ENCODE measurements around the gene EDRF1. TPM values are rescaled to one million over a fixed set of nuclear protein-coding genes. Genes with fewer than 3 reads are reported as not detected.

Gene EDRF1
- total RNA-seq, 1 donor = 25.0 TPM

DNA sequence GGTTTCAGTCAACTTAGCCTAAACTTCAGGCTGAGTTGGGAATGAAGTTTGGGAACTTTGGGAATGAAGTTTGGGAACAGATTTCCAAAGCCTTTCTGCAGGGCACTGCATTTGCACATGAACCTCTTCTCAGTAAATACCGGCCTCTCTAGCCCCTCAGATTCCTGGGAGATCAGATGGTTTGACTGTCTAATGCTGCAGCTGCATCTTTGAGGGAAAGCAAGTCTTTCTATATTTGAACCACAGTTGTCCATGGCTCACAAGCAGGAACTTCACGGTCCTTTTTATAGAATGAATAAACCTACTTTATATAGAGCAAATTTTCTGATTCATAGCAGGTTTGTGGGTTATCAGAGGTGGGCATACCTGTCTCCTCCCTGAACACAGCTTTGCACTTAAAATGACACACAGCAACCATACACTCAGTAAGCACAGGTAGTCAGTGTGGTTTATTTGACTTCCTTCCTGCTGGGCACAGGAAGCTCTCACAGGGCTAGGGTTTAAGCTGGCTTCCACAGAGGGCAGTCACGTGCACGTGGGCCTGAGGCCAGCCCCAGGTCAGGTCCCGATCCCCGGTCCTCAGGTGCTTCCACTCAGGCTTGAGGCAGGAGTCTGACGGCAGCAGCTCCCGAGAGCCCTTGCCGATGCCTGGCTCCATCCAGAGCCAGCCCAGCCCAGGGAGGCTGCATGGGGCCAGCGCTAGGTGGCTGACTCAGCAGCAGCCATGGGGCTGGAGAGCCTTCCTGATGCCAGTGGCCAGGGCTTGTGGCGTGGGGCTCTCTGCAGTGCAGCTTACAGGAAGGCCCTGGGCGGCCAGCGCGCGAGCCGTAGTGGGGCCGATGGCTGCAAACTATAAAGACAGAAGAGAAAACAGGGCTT is 68.9 kb downstream of the EDRF1 start:
- Histone ChIP-seq H4K20me1 (ENCODE audit: insufficient read depth, low read length) (no peaks in the 10 kb centered on the region), H2AFZ (ENCODE audit: low read length) (no peak overlapping the region), H3K27me3 (ENCODE audit: insufficient read depth, low read length) (no peaks in the 10 kb centered on the region), H3K9me3 (ENCODE audit: low read depth, low read length) (no peaks in the 10 kb centered on the region), H3K4me1 (ENCODE audit: insufficient read depth, low read length) (no peaks in the 10 kb centered on the region), H3K36me3 (ENCODE audit: insufficient read depth, low read length) (peaks cover 19% of the 10 kb centered on the region), H3K79me2 (ENCODE audit: insufficient read depth, low read length) (no peaks in the 10 kb centered on the region), H3K27ac (ENCODE audit: low read depth, low read length) (no peak overlapping the region), H3K4me3 (ENCODE audit: insufficient read depth, low read length) (no peak overlapping the region), H3K4me2 (ENCODE audit: insufficient read depth, low read length) (no peak overlapping the region)
- TF ChIP-seq, protein P1, sequence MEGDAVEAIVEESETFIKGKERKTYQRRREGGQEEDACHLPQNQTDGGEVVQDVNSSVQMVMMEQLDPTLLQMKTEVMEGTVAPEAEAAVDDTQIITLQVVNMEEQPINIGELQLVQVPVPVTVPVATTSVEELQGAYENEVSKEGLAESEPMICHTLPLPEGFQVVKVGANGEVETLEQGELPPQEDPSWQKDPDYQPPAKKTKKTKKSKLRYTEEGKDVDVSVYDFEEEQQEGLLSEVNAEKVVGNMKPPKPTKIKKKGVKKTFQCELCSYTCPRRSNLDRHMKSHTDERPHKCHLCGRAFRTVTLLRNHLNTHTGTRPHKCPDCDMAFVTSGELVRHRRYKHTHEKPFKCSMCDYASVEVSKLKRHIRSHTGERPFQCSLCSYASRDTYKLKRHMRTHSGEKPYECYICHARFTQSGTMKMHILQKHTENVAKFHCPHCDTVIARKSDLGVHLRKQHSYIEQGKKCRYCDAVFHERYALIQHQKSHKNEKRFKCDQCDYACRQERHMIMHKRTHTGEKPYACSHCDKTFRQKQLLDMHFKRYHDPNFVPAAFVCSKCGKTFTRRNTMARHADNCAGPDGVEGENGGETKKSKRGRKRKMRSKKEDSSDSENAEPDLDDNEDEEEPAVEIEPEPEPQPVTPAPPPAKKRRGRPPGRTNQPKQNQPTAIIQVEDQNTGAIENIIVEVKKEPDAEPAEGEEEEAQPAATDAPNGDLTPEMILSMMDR (IDR thresholded peaks at IDR 0.05; ENCODE audit: extremely low read depth, low read depth, low read length) = no peak
- no peak for DNase-seq (ENCODE audit: insufficient read length, low spot score, missing footprints)

DNA sequence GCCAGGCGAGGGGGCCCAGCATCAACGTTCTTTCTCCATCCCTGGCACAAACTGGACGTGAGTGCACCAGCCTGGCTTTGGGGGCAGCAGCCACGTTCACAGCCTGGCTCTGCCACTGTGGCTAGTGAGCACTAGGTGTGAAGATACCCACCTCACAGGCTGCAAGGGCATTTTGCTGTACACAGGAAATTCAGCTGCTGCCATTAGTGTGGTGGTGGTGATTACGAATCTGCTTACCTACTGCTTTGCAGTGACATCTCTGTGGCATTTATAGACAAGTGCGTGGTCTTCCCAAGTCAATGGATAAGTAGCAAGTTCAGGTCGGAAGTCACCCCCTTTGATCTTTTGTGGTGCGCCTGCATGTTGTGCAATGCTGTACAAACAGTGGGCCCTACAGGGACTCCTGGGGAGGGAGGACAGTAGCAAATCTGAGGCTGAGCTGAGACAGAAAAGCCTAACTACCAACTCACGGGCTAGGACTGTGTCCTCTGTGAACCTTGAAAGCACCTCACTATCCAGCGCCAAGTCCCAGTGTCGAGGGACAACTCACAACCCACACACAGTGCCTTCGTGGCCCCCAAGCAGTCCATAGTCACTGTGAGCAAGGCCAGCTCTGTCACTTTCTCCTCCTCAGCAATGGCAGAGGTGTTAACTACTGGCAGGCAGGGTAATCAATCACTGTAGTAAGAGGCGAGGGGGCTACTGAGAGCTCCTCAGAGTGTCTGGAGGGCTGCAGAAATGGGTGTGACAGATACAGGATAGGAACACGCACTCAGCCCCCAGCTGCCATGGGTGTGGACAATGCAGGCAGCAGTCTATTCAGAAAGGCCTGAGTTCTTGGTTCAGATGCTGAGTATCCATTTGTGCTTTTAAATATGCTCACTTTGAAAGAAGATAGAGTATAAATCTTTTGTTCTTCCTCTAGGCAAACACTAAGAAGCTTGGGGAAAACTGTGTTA is 73.1 kb downstream of the EDRF1 start:
- no peak overlapping the region for H3K4me3 ChIP-seq (ENCODE audit: insufficient read depth, low read length)
- no peak overlapping the region for H3K27ac ChIP-seq (ENCODE audit: low read depth, low read length)
- no peaks in the 10 kb centered on the region for H4K20me1 ChIP-seq (ENCODE audit: insufficient read depth, low read length)
- DNase-seq (ENCODE audit: insufficient read length, low spot score, missing footprints) = no peak
- H3K4me2 ChIP-seq (ENCODE audit: insufficient read depth, low read length) = no peak overlapping the region
- peaks cover 39% of the 10 kb centered on the region for H3K36me3 ChIP-seq (ENCODE audit: insufficient read depth, low read length)
- TF ChIP-seq, protein P1 (IDR thresholded peaks at IDR 0.05; ENCODE audit: extremely low read depth, low read depth, low read length) = no peak
- no peaks in the 10 kb centered on the region for H3K27me3 ChIP-seq (ENCODE audit: insufficient read depth, low read length)
- no peaks in the 10 kb centered on the region for H3K4me1 ChIP-seq (ENCODE audit: insufficient read depth, low read length)
- H3K9me3 ChIP-seq (ENCODE audit: low read depth, low read length) = no peaks in the 10 kb centered on the region
- H2AFZ ChIP-seq (ENCODE audit: low read length) = no peak overlapping the region
- no peaks in the 10 kb centered on the region for H3K79me2 ChIP-seq (ENCODE audit: insufficient read depth, low read length)

DNA sequence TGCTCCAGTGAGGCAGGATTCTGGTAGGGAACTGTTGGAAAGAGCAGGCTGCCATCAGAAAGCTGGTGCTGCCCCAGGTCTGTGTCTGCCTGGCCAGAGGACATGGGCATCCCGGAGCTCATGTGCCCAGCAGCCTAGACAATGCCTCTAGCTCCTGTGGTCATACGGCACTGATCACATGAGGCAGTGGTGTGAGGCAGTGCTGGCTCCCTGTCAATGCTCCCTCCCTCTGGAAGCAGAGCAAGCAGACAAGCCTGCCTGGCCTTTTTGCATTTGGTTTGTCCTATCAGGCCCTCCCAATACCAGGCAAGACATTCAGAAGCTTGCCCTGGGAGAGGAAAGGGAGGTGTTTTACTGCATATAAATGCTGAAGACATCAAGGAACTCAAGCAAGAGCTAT is 75.6 kb downstream of the EDRF1 start:
- no peak for DNase-seq (ENCODE audit: insufficient read length, low spot score, missing footprints)
- TF ChIP-seq, protein P1 (IDR thresholded peaks at IDR 0.05; ENCODE audit: extremely low read depth, low read depth, low read length) = no peak

More for the DNA sequence above, 75.6 kb downstream of the EDRF1 start:
- Histone ChIP-seq H3K4me3 (ENCODE audit: insufficient read depth, low read length) (no peak overlapping the region), H3K79me2 (ENCODE audit: insufficient read depth, low read length) (no peaks in the 10 kb centered on the region), H3K36me3 (ENCODE audit: insufficient read depth, low read length) (peaks cover 38% of the 10 kb centered on the region), H3K4me1 (ENCODE audit: insufficient read depth, low read length) (no peaks in the 10 kb centered on the region), H3K27ac (ENCODE audit: low read depth, low read length) (no peak overlapping the region), H2AFZ (ENCODE audit: low read length) (no peak overlapping the region), H3K27me3 (ENCODE audit: insufficient read depth, low read length) (no peaks in the 10 kb centered on the region), H3K4me2 (ENCODE audit: insufficient read depth, low read length) (no peak overlapping the region), H3K9me3 (ENCODE audit: low read depth, low read length) (no peaks in the 10 kb centered on the region), H4K20me1 (ENCODE audit: insufficient read depth, low read length) (no peaks in the 10 kb centered on the region)
